Measurements from ENCODE around the gene CHD1.
"Not testable (repeated sequence)": the region's sequence is repeated elsewhere in the genome, so short reads cannot be mapped to it uniquely, and the experiment has no call there.

The CHD1 gene

GRCh38 chr5:98928873-98929709 is at the start of gene CHD1:
Gene CHD1, minus strand, starts transcription at chr5:98929007. Its CDS starts 2,621 bp downstream, at chr5:98926386.
- peak; percentile 84 to 91 for DNase-seq

- no peak for DNase-seq
These were observed 49.7 kb upstream of the CHD1 start for GRCh38 chr5:98978528-98978927.

- no peak for DNase-seq
These were observed 48.9 kb upstream of the CHD1 start for GRCh38 chr5:98977723-98978122.

GRCh38 chr5:98975682-98976407 is 47.0 kb upstream of the CHD1 start:
- DNase-seq, result no peak

GRCh38 chr5:98975223-98975622 is 46.4 kb upstream of the CHD1 start:
- no peak for DNase-seq

- DNase-seq, result no peak
These were observed 40.6 kb upstream of the CHD1 start for GRCh38 chr5:98969400-98969799.

- DNase-seq, result no peak
These were observed 39.3 kb upstream of the CHD1 start for GRCh38 chr5:98968056-98968564.

GRCh38 chr5:98965226-98965625 is 36.4 kb upstream of the CHD1 start:
- DNase-seq, result no peak

- no peak for DNase-seq
These were observed 35.8 kb upstream of the CHD1 start for GRCh38 chr5:98964621-98965020.

GRCh38 chr5:98963019-98963418 is 34.2 kb upstream of the CHD1 start:
- DNase-seq, result no peak

GRCh38 chr5:98962587-98962986 is 33.8 kb upstream of the CHD1 start:
- DNase-seq, result no peak

- no peak for DNase-seq
These were observed 33.0 kb upstream of the CHD1 start for GRCh38 chr5:98961665-98962344.

- no peak for DNase-seq
These were observed 28.5 kb upstream of the CHD1 start for GRCh38 chr5:98957307-98957706.

GRCh38 chr5:98955888-98956287 is 27.1 kb upstream of the CHD1 start:
- DNase-seq, result not testable (repeated sequence)

- DNase-seq, result not testable (repeated sequence)
These were observed 26.7 kb upstream of the CHD1 start for GRCh38 chr5:98955471-98955870.

- DNase-seq, result no peak
These were observed 25.7 kb upstream of the CHD1 start for GRCh38 chr5:98954392-98955028.

GRCh38 chr5:98942847-98943246 is 14.0 kb upstream of the CHD1 start:
- DNase-seq, result no peak

GRCh38 chr5:98941131-98941883 is 12.5 kb upstream of the CHD1 start:
- no peak for DNase-seq

GRCh38 chr5:98940581-98940980 is 11.8 kb upstream of the CHD1 start:
- no peak for DNase-seq

GRCh38 chr5:98938464-98938863 is 9.7 kb upstream of the CHD1 start:
- DNase-seq, result no peak

- no peak for DNase-seq
These were observed 8.3 kb upstream of the CHD1 start for GRCh38 chr5:98936948-98937715.

Measured in SHP77 (cell line).